Mucosa of rectum (tissue), 2 donors: ENCODE measurements around the gene SLC1A4.

Source experiments
- H3K27ac ChIP-seq, 2 donors: one replicate each; pipeline ENCODE4 v1.7.0; 2013; ENCODE audit warnings: inconsistent platforms in 2 of 2, low read depth in 2 of 2, low read length in 2 of 2
- H3K27me3 ChIP-seq, 2 donors: one replicate each; pipeline ENCODE4 v1.7.0; 2013; ENCODE audit warnings: low read length in 2 of 2; ENCODE audit not compliant: control insufficient read depth in 2 of 2, insufficient read depth in 2 of 2
- H3K36me3 ChIP-seq, 2 donors: one replicate each; pipeline ENCODE4 v1.7.0; 2013; ENCODE audit warnings: low read length in 2 of 2; ENCODE audit not compliant: control insufficient read depth in 2 of 2, insufficient read depth in 2 of 2
- H3K4me1 ChIP-seq, 2 donors: one replicate each; pipeline ENCODE4 v1.7.0; 2013; ENCODE audit warnings: low read length in 2 of 2, mild to moderate bottlenecking in 1 of 2; ENCODE audit not compliant: control insufficient read depth in 2 of 2, insufficient read depth in 2 of 2
- H3K4me3 ChIP-seq, 2 donors: one replicate each; pipeline ENCODE4 v1.7.0; 2013; ENCODE audit warnings: low read length in 2 of 2
- H3K9ac ChIP-seq, 2 donors: one replicate each; pipeline ENCODE4 v1.7.0; 2013; ENCODE audit warnings: low read length in 2 of 2, low read depth in 1 of 2, mild to moderate bottlenecking in 1 of 2
- H3K9me3 ChIP-seq, 2 donors: one replicate each; pipeline ENCODE4 v1.7.0; 2013; ENCODE audit warnings: low read length in 2 of 2; ENCODE audit not compliant: control insufficient read depth in 2 of 2
- donor health status: healthy.
- donor health status: Normal muscosa, but diverticular disease.

Gene SLC1A4

GRCh38 chr2:64978514-64979268, 10.5 kb upstream of the SLC1A4 start:
- H3K9ac ChIP-seq, result no peak overlapping the region
- no peaks in the 10 kb centered on the region for H3K9me3 ChIP-seq
- no peaks in the 10 kb centered on the region for H3K4me1 ChIP-seq
- H3K27ac ChIP-seq, result no peak overlapping the region
- H3K27me3 ChIP-seq, result no peaks in the 10 kb centered on the region
- H3K4me3 ChIP-seq, result no peak overlapping the region
- no peaks in the 10 kb centered on the region for H3K36me3 ChIP-seq

GRCh38 chr2:64979744-64980143, 9.5 kb upstream of the SLC1A4 start:
- Histone ChIP-seq H3K36me3 (no peaks in the 10 kb centered on the region), H3K4me1 (no peaks in the 10 kb centered on the region), H3K27me3 (no peaks in the 10 kb centered on the region), H3K27ac (no peak overlapping the region), H3K4me3 (no peak overlapping the region), H3K9me3 (no peaks in the 10 kb centered on the region), H3K9ac (no peak overlapping the region)

- H3K4me1 ChIP-seq, result no peaks in the 10 kb centered on the region
- no peak overlapping the region for H3K27ac ChIP-seq
- H3K4me3 ChIP-seq, result no peak overlapping the region
- no peaks in the 10 kb centered on the region for H3K27me3 ChIP-seq
- H3K9ac ChIP-seq, result no peak overlapping the region
- H3K36me3 ChIP-seq, result no peaks in the 10 kb centered on the region
- no peaks in the 10 kb centered on the region for H3K9me3 ChIP-seq
Observed at GRCh38 chr2:64980183-64980582, 9.0 kb upstream of the SLC1A4 start.

- Histone ChIP-seq H3K27ac (no peak overlapping the region), H3K4me3 (no peak overlapping the region), H3K9me3 (no peaks in the 10 kb centered on the region), H3K36me3 (no peaks in the 10 kb centered on the region), H3K27me3 (no peaks in the 10 kb centered on the region), H3K9ac (no peak overlapping the region), H3K4me1 (peaks cover 0 to 2% of the 10 kb centered on the region in 2 donors)
Observed at GRCh38 chr2:64982311-64982857, 6.8 kb upstream of the SLC1A4 start.

GRCh38 chr2:64982932-64983331, 6.3 kb upstream of the SLC1A4 start:
- H3K4me3 ChIP-seq, result no peak overlapping the region
- H3K9ac ChIP-seq, result no peak overlapping the region
- H3K4me1 ChIP-seq, result peaks cover 0 to 6% of the 10 kb centered on the region in 2 donors
- no peak overlapping the region for H3K27ac ChIP-seq
- H3K27me3 ChIP-seq, result no peaks in the 10 kb centered on the region
- H3K36me3 ChIP-seq, result no peaks in the 10 kb centered on the region
- H3K9me3 ChIP-seq, result no peaks in the 10 kb centered on the region

GRCh38 chr2:64985447-64985846, 3.8 kb upstream of the SLC1A4 start:
- H3K4me1 ChIP-seq, result peaks cover 7 to 16% of the 10 kb centered on the region in 2 donors
- no peaks in the 10 kb centered on the region for H3K27me3 ChIP-seq
- no peaks in the 10 kb centered on the region for H3K9me3 ChIP-seq
- no peak overlapping the region for H3K9ac ChIP-seq
- H3K27ac ChIP-seq, result no peak overlapping the region
- no peak overlapping the region for H3K4me3 ChIP-seq
- H3K36me3 ChIP-seq, result no peaks in the 10 kb centered on the region

- Histone ChIP-seq H3K9ac (peak overlapping the region in 1 of 2 donors; percentile 0), H3K4me3 (peak overlapping the region in 1 of 2 donors; percentile 83), H3K36me3 (no peaks in the 10 kb centered on the region), H3K27me3 (no peaks in the 10 kb centered on the region), H3K27ac (peak overlapping the region; percentile 27 to 48), H3K4me1 (peaks cover 13 to 18% of the 10 kb centered on the region in 2 donors), H3K9me3 (no peaks in the 10 kb centered on the region)
Observed at GRCh38 chr2:64987001-64987955, 1.9 kb upstream of the SLC1A4 start.

GRCh38 chr2:64987956-64988419, 1.2 kb upstream of the SLC1A4 start:
- Histone ChIP-seq H3K27me3 (no peaks in the 10 kb centered on the region), H3K4me3 (peak overlapping the region; percentile 83 to 84), H3K36me3 (no peaks in the 10 kb centered on the region), H3K9me3 (no peaks in the 10 kb centered on the region), H3K27ac (peak overlapping the region; percentile 77 to 91), H3K4me1 (peaks cover 13 to 18% of the 10 kb centered on the region in 2 donors), H3K9ac (peak overlapping the region; percentile 61 to 73)

- peak overlapping the region; percentile 77 to 91 for H3K27ac ChIP-seq
- no peaks in the 10 kb centered on the region for H3K36me3 ChIP-seq
- peak overlapping the region; percentile 61 to 73 for H3K9ac ChIP-seq
- no peaks in the 10 kb centered on the region for H3K9me3 ChIP-seq
- no peaks in the 10 kb centered on the region for H3K27me3 ChIP-seq
- H3K4me3 ChIP-seq, result peak overlapping the region; percentile 83 to 84
- peaks cover 13 to 18% of the 10 kb centered on the region in 2 donors for H3K4me1 ChIP-seq
Observed at GRCh38 chr2:64988420-64989125, 626 bp upstream of the SLC1A4 start.
